GM23338 (cell line): Measurements from ENCODE around the gene ABHD10. TPM values are rescaled to one million over a fixed set of nuclear protein-coding genes. Genes with fewer than 3 reads are reported as not detected.

ENCODE experiments used
- ATAC-seq: fragments of 200-7000 bp; cut with Tn5 transposase; 3 replicates; pipeline ENCODE4 v1.9.1; 2020
- DNase-seq: peaks from one replicate; pipeline ENCODE4 v3.0.0-alpha.2; 2015; ENCODE audit warnings: low spot score
- H2AFZ ChIP-seq: fragments of 200-600 bp; sonication (generic); 2 replicates; pipeline ENCODE4 v1.8.0; 2016; ENCODE audit warnings: antibody characterized with exemption, mild to moderate bottlenecking, moderate library complexity
- H3F3A ChIP-seq: fragments of 200-600 bp; sonication (generic); replicated peaks from 2 replicates; pipeline ENCODE4 v1.8.0; 2017; ENCODE audit warnings: antibody characterized with exemption, mixed run types, low read depth
- H3K27ac ChIP-seq: fragments of 200-600 bp; sonication (generic); 2 replicates; pipeline ENCODE4 v1.6.1; 2016; ENCODE audit warnings: low read depth
- H3K27me3 ChIP-seq: fragments of 200-600 bp; sonication (generic); 2 replicates; pipeline ENCODE4 v1.8.0; 2016; ENCODE audit warnings: mild to moderate bottlenecking, mixed run types, moderate library complexity; ENCODE audit not compliant: insufficient read depth
- H3K36me3 ChIP-seq: fragments of 200-600 bp; sonication (generic); 2 replicates; pipeline ENCODE4 v1.8.0; 2016; ENCODE audit warnings: mild to moderate bottlenecking; ENCODE audit not compliant: insufficient read depth
- H3K4me1 ChIP-seq: fragments of 200-600 bp; sonication (generic); 2 replicates; pipeline ENCODE4 v1.8.0; 2016; ENCODE audit warnings: mild to moderate bottlenecking, moderate library complexity; ENCODE audit not compliant: insufficient read depth
- H3K4me2 ChIP-seq: fragments of 200-600 bp; sonication (generic); 2 replicates; pipeline ENCODE4 v1.7.1; 2017; ENCODE audit warnings: mixed run types
- H3K4me3 ChIP-seq: fragments of 200-600 bp; sonication (generic); 2 replicates; pipeline ENCODE4 v1.6.1; 2016; ENCODE audit warnings: mixed run types
- H3K79me2 ChIP-seq: fragments of 200-600 bp; sonication (generic); replicated peaks from 2 replicates; pipeline ENCODE4 v1.8.0; 2017; ENCODE audit warnings: mild to moderate bottlenecking; ENCODE audit not compliant: insufficient read depth
- H3K9me2 ChIP-seq: fragments of 200-600 bp; sonication (generic); 2 replicates; pipeline ENCODE4 v1.8.0; 2017; ENCODE audit not compliant: insufficient read depth
- H4K20me1 ChIP-seq: fragments of 200-600 bp; sonication (generic); replicated peaks from 2 replicates; pipeline ENCODE4 v1.8.0; 2017; ENCODE audit warnings: mild to moderate bottlenecking; ENCODE audit not compliant: insufficient read depth
- H3K27ac Mint-ChIP-seq: 2 replicates; pipeline ENCODE4 v1.8.0; 2020; ENCODE audit warnings: inconsistent platforms, mild to moderate bottlenecking, moderate library complexity, mixed read lengths
- H3K27me3 Mint-ChIP-seq: 3 replicates; pipeline ENCODE4 v1.8.0; 2022; ENCODE audit warnings: low read depth, mild to moderate bottlenecking, moderate library complexity, mixed read lengths, inconsistent platforms; ENCODE audit not compliant: insufficient read depth, poor library complexity
- H3K36me3 Mint-ChIP-seq: 3 replicates; pipeline ENCODE4 v1.8.0; 2021; ENCODE audit warnings: low read depth, mild to moderate bottlenecking, inconsistent platforms, moderate library complexity, mixed read lengths
- H3K4me1 Mint-ChIP-seq: 3 replicates; pipeline ENCODE4 v1.8.0; 2020; ENCODE audit warnings: mild to moderate bottlenecking, inconsistent platforms, mixed read lengths
- H3K4me3 Mint-ChIP-seq: 3 replicates; pipeline ENCODE4 v1.8.0; 2021; ENCODE audit warnings: moderate library complexity, mild to moderate bottlenecking, inconsistent platforms, mixed read lengths
- H3K9me3 Mint-ChIP-seq: 3 replicates; pipeline ENCODE4 v1.8.0; 2020; ENCODE audit warnings: moderate library complexity, mild to moderate bottlenecking, inconsistent platforms, mixed read lengths
- CREB1 ChIP-seq: fragments of 250-450 bp; sonication (Bioruptor Pico); IDR thresholded peaks from 2 replicates; pipeline ENCODE4 v1.5.0; 2020; ENCODE audit warnings: low read depth, mild to moderate bottlenecking, moderate library complexity
- ETS1 ChIP-seq: IDR thresholded peaks from 2 replicates; pipeline ENCODE4 v1.6.1; 2016; ENCODE audit warnings: antibody characterized with exemption
- EZH2 ChIP-seq: fragments of 200-600 bp; sonication (generic); IDR thresholded peaks from one replicate; pipeline ENCODE4 v1.8.0; 2017; ENCODE audit warnings: antibody characterized with exemption, mild to moderate bottlenecking, low read depth; ENCODE audit not compliant: unreplicated experiment
- EZH2phosphoT487 ChIP-seq: fragments of 200-600 bp; sonication (generic); IDR thresholded peaks from one replicate; pipeline ENCODE4 v1.8.1; 2018; ENCODE audit warnings: antibody characterized with exemption; ENCODE audit not compliant: unreplicated experiment
- JUNB ChIP-seq: IDR thresholded peaks from one replicate; pipeline ENCODE4 v1.6.1; 2016; ENCODE audit warnings: antibody characterized with exemption; ENCODE audit not compliant: unreplicated experiment
- NANOG ChIP-seq: IDR thresholded peaks from 2 replicates; pipeline ENCODE4 v1.6.1; 2016; ENCODE audit warnings: antibody characterized with exemption, borderline replicate concordance
- POLR2AphosphoS5 ChIP-seq: IDR thresholded peaks from 2 replicates; pipeline ENCODE4 v1.6.1; 2016; ENCODE audit warnings: antibody characterized with exemption, low read depth
- REST ChIP-seq: IDR thresholded peaks from one replicate; pipeline ENCODE4 v1.6.1; 2018; ENCODE audit warnings: antibody characterized with exemption; ENCODE audit not compliant: unreplicated experiment
- STAT1 ChIP-seq: IDR thresholded peaks from one replicate; pipeline ENCODE4 v1.6.1; 2016; ENCODE audit warnings: antibody characterized with exemption; ENCODE audit not compliant: unreplicated experiment
- ZNF114 ChIP-seq: fragments of 250-450 bp; sonication (Bioruptor Pico); IDR thresholded peaks from 2 replicates; pipeline ENCODE4 v1.5.0; 2020; ENCODE audit warnings: mild to moderate bottlenecking, moderate library complexity
- ZNF331 ChIP-seq: fragments of 250-450 bp; sonication (Bioruptor Pico); IDR thresholded peaks from 2 replicates; pipeline ENCODE4 v1.5.0; 2020; ENCODE audit warnings: low read depth, mild to moderate bottlenecking, moderate library complexity
- ZNF462 ChIP-seq: fragments of 250-450 bp; sonication (Bioruptor Pico); IDR thresholded peaks from 2 replicates; pipeline ENCODE4 v1.5.0; 2020; ENCODE audit warnings: mild to moderate bottlenecking, moderate library complexity
- polyA plus RNA-seq: library from polyadenylated mRNA; unstranded; fragments of >200 nt; fragmentation: Nextera tagmentation; extraction: Ambion mirVana; gene quantifications from 2 replicates; pipeline ENCODE4 v1.2.1, GENCODE V29; 2016
- total RNA-seq: library from RNA; depleted of rRNA; stranded (reverse); fragments of >200 nt; shearing (Covaris generic); gene quantifications from 2 replicates; pipeline ENCODE4 v1.2.3, GENCODE V29; 2014
- TF ChIP-seq, protein P1 (sequence below), 2 experiments: fragments of 200-600 bp in 1 of 2; sonication (generic) in 1 of 2; conservative IDR thresholded peaks; 2 replicates each; pipeline versions ENCODE4 v1.5.1 to v1.6.1; 2016 to 2017; ENCODE audit warnings: antibody characterized with exemption in 2 of 2, low read depth in 2 of 2, mild to moderate bottlenecking in 2 of 2, moderate library complexity in 1 of 2

ABHD10 gene
- total and polyA plus RNA-seq, 2 experiments from 2014 or later = 16.9 to 28.0 TPM

- Histone ChIP-seq H3K36me3 (no peaks in the 10 kb centered on the region), H3K27me3 (no peaks in the 10 kb centered on the region), H3K79me2 (no peaks in the 10 kb centered on the region), H3K9me2 (no peaks in the 10 kb centered on the region), H3K4me1 (no peaks in the 10 kb centered on the region), H3K27ac (no peak overlapping the region), H2AFZ (no peak overlapping the region), H4K20me1 (no peaks in the 10 kb centered on the region), H3K4me3 (no peak overlapping the region), H3F3A (no peaks in the 10 kb centered on the region), H3K4me2 (no peak overlapping the region)
- DNase-seq (no peak), ATAC-seq (no peak)
- no peaks in the 10 kb centered on the region for H3K9me3 Mint-ChIP-seq
- H3K4me3 Mint-ChIP-seq = no peak overlapping the region
- no peaks in the 10 kb centered on the region for H3K4me1 Mint-ChIP-seq
- H3K27ac Mint-ChIP-seq = no peak overlapping the region
- TF ChIP-seq JUNB (no peak), CREB1 (CRISPR knock-in tag) (no peak), STAT1 (no peak), POLR2AphosphoS5 (no peak), REST (no peak), ZNF331 (no peak), ZNF462 (CRISPR knock-in tag) (no peak), ETS1 (no peak), EZH2 (no peak), NANOG (no peak), ZNF114 (no peak), EZH2phosphoT487 (no peak)
- TF ChIP-seq, protein P1, sequence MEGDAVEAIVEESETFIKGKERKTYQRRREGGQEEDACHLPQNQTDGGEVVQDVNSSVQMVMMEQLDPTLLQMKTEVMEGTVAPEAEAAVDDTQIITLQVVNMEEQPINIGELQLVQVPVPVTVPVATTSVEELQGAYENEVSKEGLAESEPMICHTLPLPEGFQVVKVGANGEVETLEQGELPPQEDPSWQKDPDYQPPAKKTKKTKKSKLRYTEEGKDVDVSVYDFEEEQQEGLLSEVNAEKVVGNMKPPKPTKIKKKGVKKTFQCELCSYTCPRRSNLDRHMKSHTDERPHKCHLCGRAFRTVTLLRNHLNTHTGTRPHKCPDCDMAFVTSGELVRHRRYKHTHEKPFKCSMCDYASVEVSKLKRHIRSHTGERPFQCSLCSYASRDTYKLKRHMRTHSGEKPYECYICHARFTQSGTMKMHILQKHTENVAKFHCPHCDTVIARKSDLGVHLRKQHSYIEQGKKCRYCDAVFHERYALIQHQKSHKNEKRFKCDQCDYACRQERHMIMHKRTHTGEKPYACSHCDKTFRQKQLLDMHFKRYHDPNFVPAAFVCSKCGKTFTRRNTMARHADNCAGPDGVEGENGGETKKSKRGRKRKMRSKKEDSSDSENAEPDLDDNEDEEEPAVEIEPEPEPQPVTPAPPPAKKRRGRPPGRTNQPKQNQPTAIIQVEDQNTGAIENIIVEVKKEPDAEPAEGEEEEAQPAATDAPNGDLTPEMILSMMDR (conservative IDR thresholded peaks at IDR 0.05; ENCODE audit: low read depth in 2 of 2) = no peak
- H3K27me3 Mint-ChIP-seq = no peaks in the 10 kb centered on the region
- H3K36me3 Mint-ChIP-seq = no peaks in the 10 kb centered on the region
Observed at GRCh38 chr3:111947231-111947630, 31.6 kb upstream of the ABHD10 start.
